Peyer's patch (tissue), 4 donors: ENCODE results near the gene NUP153. TPM values are rescaled to one million over a fixed set of nuclear protein-coding genes. Genes with fewer than 3 reads are reported as not detected.

ENCODE experiments used
- DNase-seq, 3 donors: peaks; one replicate each; pipeline ENCODE4 v3.0.0-alpha.2; 2017 to 2019
- H3K27ac ChIP-seq, 4 donors: fragments of 200-600 bp; sonication (generic); one replicate each; pipeline ENCODE4 v1.5.1; 2016 to 2019
- H3K27me3 ChIP-seq, 2 donors: fragments of 200-600 bp; sonication (generic); one replicate each; pipeline ENCODE4 v1.5.1; 2019
- H3K36me3 ChIP-seq, 3 donors: fragments of 200-600 bp; sonication (generic); one replicate each; pipeline ENCODE4 v1.5.1; 2016 to 2019
- H3K4me1 ChIP-seq, 4 donors: fragments of 200-600 bp; sonication (generic); one replicate each; pipeline ENCODE4 v1.5.1; 2016 to 2019
- H3K4me3 ChIP-seq, 4 donors: fragments of 200-600 bp; sonication (generic); 1 replicate in 3 of 4; 2 replicates in 1 of 4; pipeline ENCODE4 v1.5.1; 2016 to 2019; ENCODE audit warnings: mild to moderate bottlenecking in 1 of 4
- H3K9me3 ChIP-seq, 4 donors: fragments of 200-600 bp; sonication (generic); one replicate each; pipeline ENCODE4 v1.5.1; 2016 to 2019; ENCODE audit warnings: mild to moderate bottlenecking in 1 of 4
- POLR2A ChIP-seq, 2 donors: fragments of 450-650 bp; IDR thresholded peaks; one replicate each; pipeline ENCODE4 v1.5.1; 2017; ENCODE audit warnings: antibody characterized with exemption in 2 of 2, mild to moderate bottlenecking in 2 of 2, moderate library complexity in 2 of 2
- total RNA-seq, 4 donors: library from RNA; depleted of rRNA; stranded (reverse); fragments of >200 nt; gene quantifications; one replicate each; pipeline ENCODE4 v1.1.0, GENCODE V29; 2016
- TF ChIP-seq, protein P1 (sequence below), 6 experiments: fragments of 450-650 bp in 4 of 6; fragments of 200-600 bp in 2 of 6; sonication (generic) in 1 of 6; IDR thresholded peaks; one replicate each; pipeline ENCODE4 v1.5.1; 2017 to 2019; ENCODE audit warnings: antibody characterized with exemption in 6 of 6, mild to moderate bottlenecking in 3 of 6, moderate library complexity in 1 of 6

NUP153 gene
- total RNA-seq, 4 donors from 2014 or later: 21.5 to 47.0 (median 26.8) TPM

DNA sequence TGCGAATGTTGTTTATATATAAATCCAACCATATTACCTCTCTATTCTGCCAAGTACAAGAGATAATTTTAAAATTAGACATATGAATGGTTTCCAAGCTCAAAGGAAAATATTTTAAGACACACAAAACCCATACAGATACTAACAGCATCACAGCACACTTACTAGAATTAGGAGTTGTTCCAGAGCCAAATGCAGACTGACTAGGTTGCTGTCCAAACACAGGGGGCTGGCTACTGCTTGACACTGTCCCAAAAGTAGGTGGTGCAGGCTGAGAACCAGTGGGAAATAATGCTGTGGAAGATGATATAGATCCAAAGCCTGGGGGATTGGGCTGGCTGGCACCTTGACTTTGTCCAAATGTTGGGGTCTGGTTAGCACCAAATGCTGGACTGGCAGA is 82.3 kb downstream of the NUP153 start:
- no peak for TF ChIP-seq POLR2A (IDR thresholded peaks at IDR 0.05)
- TF ChIP-seq, protein P1, sequence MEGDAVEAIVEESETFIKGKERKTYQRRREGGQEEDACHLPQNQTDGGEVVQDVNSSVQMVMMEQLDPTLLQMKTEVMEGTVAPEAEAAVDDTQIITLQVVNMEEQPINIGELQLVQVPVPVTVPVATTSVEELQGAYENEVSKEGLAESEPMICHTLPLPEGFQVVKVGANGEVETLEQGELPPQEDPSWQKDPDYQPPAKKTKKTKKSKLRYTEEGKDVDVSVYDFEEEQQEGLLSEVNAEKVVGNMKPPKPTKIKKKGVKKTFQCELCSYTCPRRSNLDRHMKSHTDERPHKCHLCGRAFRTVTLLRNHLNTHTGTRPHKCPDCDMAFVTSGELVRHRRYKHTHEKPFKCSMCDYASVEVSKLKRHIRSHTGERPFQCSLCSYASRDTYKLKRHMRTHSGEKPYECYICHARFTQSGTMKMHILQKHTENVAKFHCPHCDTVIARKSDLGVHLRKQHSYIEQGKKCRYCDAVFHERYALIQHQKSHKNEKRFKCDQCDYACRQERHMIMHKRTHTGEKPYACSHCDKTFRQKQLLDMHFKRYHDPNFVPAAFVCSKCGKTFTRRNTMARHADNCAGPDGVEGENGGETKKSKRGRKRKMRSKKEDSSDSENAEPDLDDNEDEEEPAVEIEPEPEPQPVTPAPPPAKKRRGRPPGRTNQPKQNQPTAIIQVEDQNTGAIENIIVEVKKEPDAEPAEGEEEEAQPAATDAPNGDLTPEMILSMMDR (IDR thresholded peaks at IDR 0.05): no peak
- no peaks in the 10 kb centered on the region for H3K9me3 ChIP-seq
- no peaks in the 10 kb centered on the region for H3K27me3 ChIP-seq
- no peaks in the 10 kb centered on the region for H3K4me1 ChIP-seq
- DNase-seq: no peak
- no peak overlapping the region for H3K4me3 ChIP-seq
- peaks cover 0 to 76% (median 0%) of the 10 kb centered on the region in 3 donors for H3K36me3 ChIP-seq
- no peak overlapping the region for H3K27ac ChIP-seq

DNA sequence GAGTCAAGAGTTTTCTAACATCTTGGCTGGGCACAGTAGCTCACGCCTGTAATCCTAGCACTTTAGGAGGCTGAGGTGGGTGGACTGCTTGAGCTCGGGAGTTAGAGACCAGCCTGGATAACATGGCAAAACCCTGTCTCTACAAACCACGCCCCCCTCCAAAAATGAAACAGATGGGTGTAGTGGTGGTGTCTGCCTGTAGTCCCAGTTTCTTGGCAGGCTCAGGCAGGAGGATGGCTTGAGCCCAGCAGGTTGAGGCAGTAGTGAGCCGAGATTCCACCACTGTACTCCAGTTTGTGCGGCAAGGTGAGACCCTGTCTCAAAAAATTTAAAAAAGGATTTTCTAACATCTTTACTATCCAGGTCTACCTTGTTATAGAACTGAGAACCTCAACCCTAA is 84.6 kb downstream of the NUP153 start:
- peaks cover 0 to 57% (median 0%) of the 10 kb centered on the region in 3 donors for H3K36me3 ChIP-seq
- TF ChIP-seq, protein P1 (IDR thresholded peaks at IDR 0.05): no peak
- no peak for TF ChIP-seq POLR2A (IDR thresholded peaks at IDR 0.05)
- H3K27me3 ChIP-seq: no peaks in the 10 kb centered on the region
- no peaks in the 10 kb centered on the region for H3K4me1 ChIP-seq
- no peak overlapping the region for H3K27ac ChIP-seq
- H3K9me3 ChIP-seq: no peaks in the 10 kb centered on the region
- no peak for DNase-seq
- H3K4me3 ChIP-seq: no peak overlapping the region

DNA sequence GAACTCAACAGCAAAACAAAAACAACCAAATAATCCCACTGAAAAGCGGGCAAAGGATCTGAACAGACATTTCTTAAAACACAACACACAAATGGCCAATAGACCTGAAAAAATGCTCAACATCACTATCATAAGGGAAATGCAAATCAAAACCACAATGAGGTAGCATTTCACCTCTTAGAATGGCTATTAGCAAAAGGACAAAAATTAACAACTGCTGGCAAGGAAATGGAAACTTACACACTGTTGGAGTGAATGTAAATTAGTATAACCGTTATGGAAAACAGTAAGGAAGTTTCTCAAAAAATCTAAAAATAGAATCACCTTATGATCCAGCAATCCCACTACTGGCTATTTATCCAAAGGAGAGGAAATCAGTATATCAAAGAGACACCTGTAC is 85.7 kb downstream of the NUP153 start:
- no peaks in the 10 kb centered on the region for H3K27me3 ChIP-seq
- TF ChIP-seq, protein P1 (IDR thresholded peaks at IDR 0.05): no peak
- TF ChIP-seq POLR2A (IDR thresholded peaks at IDR 0.05): no peak
- H3K36me3 ChIP-seq: peaks cover 0 to 56% (median 0%) of the 10 kb centered on the region in 3 donors
- H3K27ac ChIP-seq: no peak overlapping the region
- no peak for DNase-seq
- no peaks in the 10 kb centered on the region for H3K9me3 ChIP-seq
- H3K4me1 ChIP-seq: peaks cover 0 to 5% (median 0%) of the 10 kb centered on the region in 4 donors
- H3K4me3 ChIP-seq: no peak overlapping the region

DNA sequence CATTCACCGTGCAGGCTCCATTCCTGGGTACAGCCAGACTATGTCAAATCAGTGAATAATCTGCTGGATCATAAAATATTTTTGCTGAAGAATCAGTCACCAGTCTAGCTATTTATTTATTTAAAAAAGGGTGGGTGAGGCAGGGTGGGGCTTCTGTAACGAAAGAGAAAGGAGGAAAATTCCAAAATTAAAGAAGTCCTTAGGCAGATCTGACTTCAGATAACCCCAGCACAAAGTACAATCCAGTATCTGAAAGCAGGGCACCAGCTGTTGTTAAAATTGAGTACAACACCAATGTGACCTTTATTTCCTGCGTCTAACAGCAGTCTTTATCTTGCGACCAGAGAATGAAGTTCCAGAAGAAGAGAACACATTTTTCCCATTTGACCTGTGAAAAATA is 90.9 kb downstream of the NUP153 start:
- H3K27ac ChIP-seq: peak overlapping the region in 1 of 4 donors; percentile 33
- TF ChIP-seq, protein P1 (IDR thresholded peaks at IDR 0.05): no peak
- no peak for TF ChIP-seq POLR2A (IDR thresholded peaks at IDR 0.05)

DNA sequence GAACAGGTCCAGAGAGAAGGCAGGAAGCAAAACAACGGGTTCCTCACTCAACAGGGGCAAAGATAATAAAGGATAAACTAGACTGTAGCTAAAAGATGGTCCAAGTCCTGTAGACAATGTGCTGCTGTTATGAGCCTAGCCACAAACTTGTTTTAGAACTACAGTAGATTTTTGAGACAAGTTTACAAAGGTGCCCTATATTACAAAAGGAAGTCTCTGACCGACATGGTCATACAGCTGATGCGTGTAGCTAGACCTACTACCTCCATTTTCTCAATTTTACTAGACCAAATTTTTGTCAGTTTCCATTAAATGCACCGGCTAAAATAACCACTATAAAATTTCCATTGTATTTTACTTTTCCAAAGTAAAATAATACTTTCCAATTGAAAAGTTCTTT is 94.7 kb downstream of the NUP153 start:
- Histone ChIP-seq H3K4me1 (peaks cover 0 to 18% (median 0%) of the 10 kb centered on the region in 4 donors), H3K36me3 (peaks cover 0 to 34% (median 0%) of the 10 kb centered on the region in 3 donors), H3K4me3 (no peak overlapping the region), H3K27ac (peak overlapping the region in 1 of 4 donors; percentile 56), H3K27me3 (no peaks in the 10 kb centered on the region), H3K9me3 (no peaks in the 10 kb centered on the region)
- no peak for DNase-seq
- no peak for TF ChIP-seq POLR2A (IDR thresholded peaks at IDR 0.05)
- TF ChIP-seq, protein P1 (IDR thresholded peaks at IDR 0.05): no peak

More for the DNA sequence above, 90.9 kb downstream of the NUP153 start:
- H3K4me1 ChIP-seq: peaks cover 0 to 18% (median 0%) of the 10 kb centered on the region in 4 donors
- H3K36me3 ChIP-seq: peaks cover 0 to 21% (median 0%) of the 10 kb centered on the region in 3 donors
- H3K4me3 ChIP-seq: no peak overlapping the region
- H3K9me3 ChIP-seq: no peaks in the 10 kb centered on the region
- no peak for DNase-seq
- no peaks in the 10 kb centered on the region for H3K27me3 ChIP-seq

DNA sequence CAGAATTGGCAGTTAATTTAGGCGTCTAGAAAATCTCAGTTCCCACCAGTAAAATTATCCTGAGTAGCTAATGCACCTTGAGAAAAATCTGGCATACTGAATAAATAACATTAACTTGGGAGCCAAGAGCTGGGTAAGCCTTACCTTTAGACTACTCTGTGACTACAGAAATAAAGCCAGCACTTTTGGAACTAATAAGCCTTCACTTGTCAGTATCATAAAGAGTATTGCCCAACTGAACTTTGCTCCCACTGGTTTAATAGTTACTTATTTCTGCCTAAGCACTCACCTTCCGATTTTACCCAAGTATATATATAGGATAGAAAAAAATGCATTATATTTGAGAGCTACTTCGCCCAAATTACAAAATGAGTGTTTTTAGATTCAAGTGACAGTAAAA is 95.9 kb downstream of the NUP153 start:
- no peak for DNase-seq
- peak; percentile 11 to 14 for TF ChIP-seq POLR2A (IDR thresholded peaks at IDR 0.05)
- TF ChIP-seq, protein P1 (IDR thresholded peaks at IDR 0.05): no peak
- H3K9me3 ChIP-seq: no peaks in the 10 kb centered on the region
- H3K4me1 ChIP-seq: peaks cover 0 to 13% (median 0%) of the 10 kb centered on the region in 4 donors
- H3K27ac ChIP-seq: peak overlapping the region in 1 of 4 donors; percentile 56
- no peak overlapping the region for H3K4me3 ChIP-seq
- H3K36me3 ChIP-seq: peaks cover 0 to 35% (median 0%) of the 10 kb centered on the region in 3 donors
- H3K27me3 ChIP-seq: no peaks in the 10 kb centered on the region
